DOHH2 (cell line): ENCODE results near the gene KRTAP10-2.

Experiments used
- H3F3A ChIP-seq: fragments of 200-600 bp; sonication (generic), shearing (Covaris generic); 2 replicates; pipeline ENCODE4 v1.6.0; 2016; ENCODE audit warnings: antibody characterized with exemption, mild to moderate bottlenecking; ENCODE audit not compliant: control insufficient read depth, insufficient read depth
- H3K27ac ChIP-seq: fragments of 200-600 bp; sonication (generic); 2 replicates; pipeline ENCODE4 v1.5.1; 2014; ENCODE audit warnings: low read depth, mild to moderate bottlenecking, low read length, moderate library complexity
- H3K27me3 ChIP-seq: fragments of 200-600 bp; sonication (generic); 2 replicates; pipeline ENCODE4 v1.6.1; 2014; ENCODE audit warnings: mild to moderate bottlenecking, low read length, mixed read lengths; ENCODE audit not compliant: control insufficient read depth
- H3K36me3 ChIP-seq: fragments of 200-600 bp; sonication (generic); 2 replicates; pipeline ENCODE4 v1.6.1; 2014; ENCODE audit warnings: mild to moderate bottlenecking, low read length, moderate library complexity, mixed read lengths; ENCODE audit not compliant: control insufficient read depth
- H3K4me1 ChIP-seq: fragments of 200-600 bp; sonication (generic); 2 replicates; pipeline ENCODE4 v1.6.1; 2014; ENCODE audit warnings: mild to moderate bottlenecking, low read length, mixed read lengths; ENCODE audit not compliant: control insufficient read depth
- H3K4me2 ChIP-seq: fragments of 200-600 bp; sonication (generic); 2 replicates; pipeline ENCODE4 v1.6.0; 2014; ENCODE audit warnings: mild to moderate bottlenecking, low read length, moderate library complexity
- H3K4me3 ChIP-seq: fragments of 200-600 bp; sonication (generic); 2 replicates; pipeline ENCODE4 v1.5.1; 2014; ENCODE audit warnings: mild to moderate bottlenecking, low read length, mixed read lengths
- H3K79me2 ChIP-seq: fragments of 200-600 bp; sonication (generic); 2 replicates; pipeline ENCODE4 v1.6.1; 2014; ENCODE audit warnings: mild to moderate bottlenecking, low read length, mixed read lengths; ENCODE audit not compliant: control insufficient read depth
- H3K9me2 ChIP-seq: fragments of 200-600 bp; sonication (generic); replicated peaks from 2 replicates; pipeline ENCODE4 v1.6.1; 2014; ENCODE audit warnings: mild to moderate bottlenecking, low read length, mixed read lengths; ENCODE audit not compliant: control insufficient read depth
- H3K9me3 ChIP-seq: fragments of 200-600 bp; sonication (generic); 2 replicates; pipeline ENCODE4 v1.6.1; 2014; ENCODE audit warnings: antibody characterized with exemption, low read length, mixed read lengths; ENCODE audit not compliant: control insufficient read depth, insufficient read depth
- H4K20me1 ChIP-seq: fragments of 200-600 bp; sonication (generic); 2 replicates; pipeline ENCODE4 v1.6.0; 2014; ENCODE audit warnings: low read depth, mild to moderate bottlenecking, antibody characterized with exemption, low read length, moderate library complexity; ENCODE audit not compliant: control insufficient read depth, insufficient read depth
- EZH2phosphoT487 ChIP-seq: fragments of 200-600 bp; sonication (generic); IDR thresholded peaks from 2 replicates; pipeline ENCODE4 v1.6.1; 2017; ENCODE audit warnings: borderline replicate concordance, mild to moderate bottlenecking, antibody characterized with exemption, low read length, moderate library complexity, mixed read lengths
- TF ChIP-seq, protein P1 (sequence below): fragments of 200-600 bp; sonication (generic); IDR thresholded peaks from one replicate; pipeline ENCODE4 v1.5.1; 2014; ENCODE audit warnings: antibody characterized with exemption, mild to moderate bottlenecking, low read depth, low read length; ENCODE audit not compliant: poor library complexity, severe bottlenecking

The KRTAP10-2 gene

DNA sequence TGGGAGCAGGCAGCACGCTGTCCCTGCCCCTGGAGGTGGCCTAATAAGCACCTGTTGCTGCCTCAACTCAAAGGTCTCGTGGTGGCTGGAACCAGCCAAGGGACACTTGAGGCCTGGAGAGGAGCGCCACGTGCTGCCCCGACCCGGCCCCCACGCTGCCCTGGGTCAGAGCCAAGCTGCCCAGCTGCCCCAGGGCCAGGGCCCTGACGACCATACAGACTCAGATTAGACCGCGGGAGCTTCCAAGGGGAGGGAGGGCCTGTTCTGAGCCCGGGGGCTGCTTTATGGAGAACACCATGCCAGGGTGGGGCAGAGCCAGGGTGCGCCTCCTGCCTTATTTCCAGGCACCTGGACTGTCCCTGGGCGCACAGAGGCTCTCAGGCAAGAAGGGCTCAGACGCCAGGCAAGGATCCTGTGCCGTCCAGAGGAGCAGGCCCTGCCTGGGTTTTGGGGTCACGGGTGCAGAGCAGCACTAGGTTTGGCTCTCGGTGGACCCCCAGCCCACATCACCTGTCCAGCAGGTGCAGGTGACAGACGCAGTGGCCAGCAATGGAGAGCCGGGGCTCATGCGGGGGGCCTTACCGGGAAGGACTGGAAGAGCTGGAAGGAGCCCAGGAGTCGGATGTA is 29.9 kb downstream of the KRTAP10-2 start:
- no peaks in the 10 kb centered on the region for H3K4me1 ChIP-seq

DNA sequence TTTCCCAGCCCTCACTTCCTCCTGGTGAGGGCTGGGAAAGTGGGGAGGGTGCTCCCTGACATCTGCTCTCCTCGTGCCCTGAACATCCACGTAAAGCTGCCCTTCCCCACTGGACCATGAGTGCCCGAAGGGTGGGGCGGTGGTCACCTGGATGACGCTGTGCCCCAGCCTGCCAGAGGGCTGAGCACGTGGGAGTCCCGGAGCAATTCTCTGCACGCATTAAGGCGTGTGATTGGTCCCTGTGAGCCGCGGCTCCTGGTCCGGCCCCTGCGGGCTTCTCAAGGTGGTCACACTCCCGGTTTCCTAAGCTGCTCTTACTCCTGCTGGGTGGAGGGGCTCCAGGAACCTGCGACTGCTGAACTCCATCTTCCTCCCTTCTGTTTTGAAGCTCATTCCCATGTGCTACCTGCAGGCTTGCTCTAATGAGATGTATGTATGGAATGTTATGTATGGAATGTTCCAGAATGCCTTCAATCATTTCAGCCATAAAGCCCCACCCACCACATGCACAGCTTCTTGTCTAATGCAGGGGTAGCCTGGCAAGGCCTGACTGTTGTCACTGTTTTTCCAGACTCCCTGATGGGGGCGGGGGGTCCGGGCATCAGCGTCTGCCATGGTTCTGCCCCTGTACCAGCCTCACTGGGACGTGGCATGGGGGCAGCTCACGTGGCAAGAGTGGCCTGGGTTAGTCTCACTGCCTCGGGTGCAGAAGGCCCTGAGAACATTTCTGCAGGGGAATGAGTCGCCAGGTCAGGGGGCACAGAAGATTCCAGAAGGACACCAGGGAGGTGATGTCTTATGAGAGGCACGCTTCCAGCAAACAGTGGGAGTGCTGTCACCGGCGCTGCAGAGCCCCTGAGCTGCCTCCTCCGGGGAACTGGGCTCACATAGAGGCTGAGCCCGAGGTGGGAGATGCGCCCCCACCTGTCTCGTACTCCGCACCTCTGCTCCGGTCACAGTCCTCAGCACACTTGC is 30.7 kb downstream of the KRTAP10-2 start:
- Histone ChIP-seq H3F3A (no peaks in the 10 kb centered on the region), H3K27me3 (no peaks in the 10 kb centered on the region), H3K27ac (no peak overlapping the region), H3K4me1 (no peaks in the 10 kb centered on the region), H3K9me2 (no peaks in the 10 kb centered on the region), H3K4me2 (no peak overlapping the region), H3K9me3 (peaks cover 34% of the 10 kb centered on the region; the same call in 1 of the 2 replicates), H4K20me1 (no peaks in the 10 kb centered on the region), H3K36me3 (no peaks in the 10 kb centered on the region), H3K4me3 (no peak overlapping the region), H3K79me2 (no peaks in the 10 kb centered on the region)
- no peak for TF ChIP-seq EZH2phosphoT487
- TF ChIP-seq, protein P1, sequence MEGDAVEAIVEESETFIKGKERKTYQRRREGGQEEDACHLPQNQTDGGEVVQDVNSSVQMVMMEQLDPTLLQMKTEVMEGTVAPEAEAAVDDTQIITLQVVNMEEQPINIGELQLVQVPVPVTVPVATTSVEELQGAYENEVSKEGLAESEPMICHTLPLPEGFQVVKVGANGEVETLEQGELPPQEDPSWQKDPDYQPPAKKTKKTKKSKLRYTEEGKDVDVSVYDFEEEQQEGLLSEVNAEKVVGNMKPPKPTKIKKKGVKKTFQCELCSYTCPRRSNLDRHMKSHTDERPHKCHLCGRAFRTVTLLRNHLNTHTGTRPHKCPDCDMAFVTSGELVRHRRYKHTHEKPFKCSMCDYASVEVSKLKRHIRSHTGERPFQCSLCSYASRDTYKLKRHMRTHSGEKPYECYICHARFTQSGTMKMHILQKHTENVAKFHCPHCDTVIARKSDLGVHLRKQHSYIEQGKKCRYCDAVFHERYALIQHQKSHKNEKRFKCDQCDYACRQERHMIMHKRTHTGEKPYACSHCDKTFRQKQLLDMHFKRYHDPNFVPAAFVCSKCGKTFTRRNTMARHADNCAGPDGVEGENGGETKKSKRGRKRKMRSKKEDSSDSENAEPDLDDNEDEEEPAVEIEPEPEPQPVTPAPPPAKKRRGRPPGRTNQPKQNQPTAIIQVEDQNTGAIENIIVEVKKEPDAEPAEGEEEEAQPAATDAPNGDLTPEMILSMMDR: no peak

More for the DNA sequence above, 29.9 kb downstream of the KRTAP10-2 start:
- H4K20me1 ChIP-seq: no peaks in the 10 kb centered on the region
- H3K27ac ChIP-seq: no peak overlapping the region
- TF ChIP-seq, protein P1: no peak
- TF ChIP-seq EZH2phosphoT487: no peak
- H3K9me2 ChIP-seq: no peaks in the 10 kb centered on the region
- no peaks in the 10 kb centered on the region for H3K79me2 ChIP-seq
- no peaks in the 10 kb centered on the region for H3K36me3 ChIP-seq
- H3K9me3 ChIP-seq: peaks cover 34% of the 10 kb centered on the region; the same call in 1 of the 2 replicates
- no peak overlapping the region for H3K4me2 ChIP-seq
- no peaks in the 10 kb centered on the region for H3F3A ChIP-seq
- no peaks in the 10 kb centered on the region for H3K27me3 ChIP-seq
- no peak overlapping the region for H3K4me3 ChIP-seq

DNA sequence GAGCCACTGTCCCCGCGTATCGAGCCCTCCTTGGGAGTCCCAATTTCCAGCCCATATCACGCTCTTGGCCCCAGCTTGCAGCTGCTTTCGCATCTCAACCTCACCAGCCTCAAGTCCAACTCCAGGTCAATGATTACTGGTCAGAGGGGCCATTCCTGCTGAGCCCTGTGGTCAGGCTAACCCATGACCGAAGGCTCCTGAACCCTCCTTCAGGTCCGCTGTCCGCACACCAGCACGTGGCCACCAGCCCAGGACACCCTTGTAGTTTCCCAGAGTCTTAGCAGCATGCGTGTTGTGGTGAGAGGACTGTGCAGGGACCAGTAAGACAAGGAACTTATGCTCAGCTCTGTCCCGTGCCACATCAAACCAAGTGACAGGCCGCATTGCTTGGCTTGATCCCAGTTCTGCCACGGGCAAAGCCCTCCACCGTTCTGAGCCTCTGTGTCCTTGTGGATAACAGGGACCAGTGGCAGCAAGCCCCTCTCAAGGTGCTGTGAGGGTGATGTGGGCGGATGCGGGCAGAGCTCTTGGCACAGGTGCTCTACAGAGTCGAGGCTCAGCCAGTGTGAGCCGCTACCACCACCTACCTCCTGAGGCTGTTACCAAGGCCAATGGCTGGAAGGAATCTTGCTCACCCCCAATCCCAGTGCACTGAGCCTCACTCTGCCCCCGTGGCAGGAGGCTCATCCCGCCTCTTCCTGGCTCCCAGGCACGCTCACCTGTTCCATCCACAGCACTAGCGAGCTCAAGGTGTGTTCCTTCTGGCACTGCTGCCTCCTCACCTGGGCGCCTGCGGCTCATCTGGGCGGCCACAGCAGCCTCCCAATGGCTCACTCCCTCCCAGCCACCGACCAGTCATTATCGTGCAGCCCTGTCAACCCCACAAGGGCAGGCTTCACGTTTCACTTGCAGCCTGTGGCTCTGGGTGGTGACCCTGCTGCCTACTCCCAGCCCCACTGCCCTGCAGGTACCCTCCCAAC is 31.7 kb downstream of the KRTAP10-2 start:
- Histone ChIP-seq H3K4me1 (no peaks in the 10 kb centered on the region), H3K4me2 (no peak overlapping the region), H3F3A (no peaks in the 10 kb centered on the region), H3K4me3 (no peak overlapping the region), H4K20me1 (no peaks in the 10 kb centered on the region), H3K79me2 (no peaks in the 10 kb centered on the region), H3K9me2 (no peaks in the 10 kb centered on the region), H3K27ac (no peak overlapping the region), H3K9me3 (peaks cover 30% of the 10 kb centered on the region; the same call in 1 of the 2 replicates), H3K27me3 (no peaks in the 10 kb centered on the region), H3K36me3 (no peaks in the 10 kb centered on the region)
- no peak for TF ChIP-seq EZH2phosphoT487
- TF ChIP-seq, protein P1: no peak
